Fibroblast of lung (primary cell): ENCODE data around the gene FAM180A. TPM values are rescaled to one million over a fixed set of nuclear protein-coding genes. Genes with fewer than 3 reads are reported as not detected.

Source experiments
- DNase-seq, 2 donors: peaks; one replicate each; pipeline versions ENCODE4 v3.0.0 to v3.0.0-alpha.2; 2010; ENCODE audit warnings: low read depth in 2 of 2
- H2AFZ ChIP-seq: 2 replicates; pipeline ENCODE4 v1.5.1; 2012; ENCODE audit warnings: low read length, control low read depth, inconsistent platforms
- H3K27ac ChIP-seq: 2 replicates; pipeline ENCODE4 v1.5.1; 2011; ENCODE audit warnings: low read length, control low read depth; ENCODE audit not compliant: insufficient read depth
- H3K27me3 ChIP-seq: 2 replicates; pipeline ENCODE4 v1.5.1; 2011; ENCODE audit warnings: mild to moderate bottlenecking, low read length; ENCODE audit not compliant: control insufficient read depth, insufficient read depth
- H3K36me3 ChIP-seq: 2 replicates; pipeline ENCODE4 v1.5.1; 2011; ENCODE audit warnings: low read length; ENCODE audit not compliant: control insufficient read depth, insufficient read depth
- H3K4me1 ChIP-seq: 2 replicates; pipeline ENCODE4 v1.5.1; 2011; ENCODE audit warnings: low read length; ENCODE audit not compliant: control insufficient read depth, insufficient read depth; ENCODE audit errors: extremely low read depth
- H3K4me2 ChIP-seq: 2 replicates; pipeline ENCODE4 v1.5.1; 2011; ENCODE audit warnings: low read length, control low read depth; ENCODE audit not compliant: insufficient read depth; ENCODE audit errors: extremely low read depth
- H3K4me3 ChIP-seq, 4 experiments: fragments of 200-600 bp in 1 of 4; sonication (generic) in 1 of 4; replicated peaks in 1 of 4; 2 replicates each; pipeline ENCODE4 v1.5.1; 2011 to 2016; ENCODE audit warnings: low read length in 4 of 4, low read depth in 3 of 4, mild to moderate bottlenecking in 3 of 4, control low read depth in 2 of 4, inconsistent platforms in 1 of 4, mixed read lengths in 1 of 4; ENCODE audit not compliant: insufficient read depth in 1 of 4; ENCODE audit errors: control extremely low read depth in 1 of 4
- H3K79me2 ChIP-seq: 2 replicates; pipeline ENCODE4 v1.5.1; 2012; ENCODE audit warnings: mild to moderate bottlenecking, low read length, inconsistent platforms; ENCODE audit not compliant: control insufficient read depth, insufficient read depth
- H3K9ac ChIP-seq: 2 replicates; pipeline ENCODE4 v1.5.1; 2011; ENCODE audit warnings: mild to moderate bottlenecking, low read length, control low read depth; ENCODE audit not compliant: insufficient read depth
- H3K9me3 ChIP-seq: 2 replicates; pipeline ENCODE4 v1.5.1; 2012; ENCODE audit warnings: low read depth, low read length; ENCODE audit not compliant: control insufficient read depth, insufficient read depth
- H4K20me1 ChIP-seq: 2 replicates; pipeline ENCODE4 v1.5.1; 2011; ENCODE audit warnings: low read length; ENCODE audit not compliant: control insufficient read depth, insufficient read depth; ENCODE audit errors: extremely low read depth
- CTCF ChIP-seq, 2 donors: IDR thresholded peaks in 1 of 2; conservative IDR thresholded peaks in 1 of 2; 1 replicate in 1 of 2; 2 replicates in 1 of 2; pipeline ENCODE4 v1.5.1; 2011 to 2012; ENCODE audit warnings: low read length in 2 of 2, control low read depth in 1 of 2, inconsistent platforms in 1 of 2, low read depth in 1 of 2, mild to moderate bottlenecking in 1 of 2
- EZH2 ChIP-seq: IDR thresholded peaks from 2 replicates; pipeline ENCODE4 v1.5.1; 2012; ENCODE audit warnings: low read length, control low read depth, mild to moderate bottlenecking; ENCODE audit errors: missing control alignments
- polyA plus RNA-seq, 2 donors: library from polyadenylated mRNA; depleted of rRNA in 1 of 2; stranded (reverse) in 1 of 2; unstranded in 1 of 2; fragments of >200 nt; gene quantifications; 2 replicates each; pipeline ENCODE4 v1.2.1, GENCODE V29; 2011 to 2012; ENCODE audit warnings: missing spikeins in 1 of 2
- total RNA-seq: library from RNA; depleted of rRNA; stranded (reverse); fragments of >200 nt; gene quantifications from 2 replicates; pipeline ENCODE4 v1.2.1, GENCODE V29; 2014

Gene FAM180A
- total and polyA plus RNA-seq, 2 donors (not counting 1 experiment from before 2014, with no cell fraction given), result 15.6 to 38.5 TPM

- peak; percentile 68 to 92 for DNase-seq
- H3K27ac ChIP-seq, result no peak overlapping the region
These were observed 23.5 kb upstream of the FAM180A start for GRCh38 chr7:135771961-135772638.

GRCh38 chr7:135771051-135771450 is 22.4 kb upstream of the FAM180A start:
- no peaks in the 10 kb centered on the region for H4K20me1 ChIP-seq
- H3K4me2 ChIP-seq, result no peak overlapping the region
- no peaks in the 10 kb centered on the region for H3K27me3 ChIP-seq
- no peaks in the 10 kb centered on the region for H3K36me3 ChIP-seq
- DNase-seq, result peak in 1 of 2 donors; percentile 28
- no peaks in the 10 kb centered on the region for H3K9me3 ChIP-seq
- H3K9ac ChIP-seq, result no peak overlapping the region
- no peak overlapping the region for H3K27ac ChIP-seq
- no peak overlapping the region for H2AFZ ChIP-seq
- no peaks in the 10 kb centered on the region for H3K79me2 ChIP-seq
- TF ChIP-seq CTCF (conservative IDR thresholded peaks at IDR 0.05 in 1 of 2, IDR thresholded peaks at IDR 0.05 in 1 of 2; ENCODE audit: low read depth in 1 of 2, low read length in 2 of 2), result no peak
- TF ChIP-seq EZH2, result no peak
- no peak overlapping the region for H3K4me3 ChIP-seq
- H3K4me1 ChIP-seq, result no peaks in the 10 kb centered on the region

More at GRCh38 chr7:135771961-135772638, 23.5 kb upstream of the FAM180A start:
- no peak for TF ChIP-seq CTCF (conservative IDR thresholded peaks at IDR 0.05 in 1 of 2, IDR thresholded peaks at IDR 0.05 in 1 of 2; ENCODE audit: low read depth in 1 of 2, low read length in 2 of 2)
- no peak for TF ChIP-seq EZH2
- H3K27me3 ChIP-seq, result no peaks in the 10 kb centered on the region
- no peak overlapping the region for H3K4me2 ChIP-seq
- H4K20me1 ChIP-seq, result no peaks in the 10 kb centered on the region
- H3K9ac ChIP-seq, result no peak overlapping the region
- no peaks in the 10 kb centered on the region for H3K9me3 ChIP-seq
- no peaks in the 10 kb centered on the region for H3K36me3 ChIP-seq
- H2AFZ ChIP-seq, result peak overlapping the region; percentile 13
- H3K79me2 ChIP-seq, result no peaks in the 10 kb centered on the region
- no peak overlapping the region for H3K4me3 ChIP-seq
- H3K4me1 ChIP-seq, result no peaks in the 10 kb centered on the region

DNA sequence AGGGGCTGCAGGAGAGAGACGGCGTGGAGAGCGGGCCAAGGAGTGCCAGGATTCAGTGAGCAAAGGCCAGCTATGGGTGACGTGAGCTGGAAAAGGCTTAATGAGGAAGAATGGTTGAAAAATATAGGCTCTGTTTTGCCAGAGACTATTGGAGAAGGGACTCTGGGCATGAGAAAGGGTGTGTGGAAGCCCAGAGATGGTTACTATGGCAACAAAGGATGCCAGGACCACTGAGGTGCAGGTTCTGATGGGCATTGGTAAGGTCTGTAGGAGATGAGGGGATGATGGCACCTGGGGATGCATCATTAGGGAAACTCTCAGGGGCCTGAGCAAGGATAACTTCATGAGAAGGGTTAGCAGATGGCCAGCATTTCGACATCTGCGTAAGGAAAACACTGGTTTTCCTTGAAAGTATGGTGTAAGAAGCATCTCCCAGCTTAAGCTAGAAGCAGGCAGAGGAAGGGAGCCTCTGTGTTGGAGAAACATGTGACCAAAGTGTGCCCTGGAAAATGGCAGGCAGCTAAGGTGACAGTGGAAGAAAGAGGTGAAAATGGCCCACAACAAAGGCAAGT is 21.6 kb upstream of the FAM180A start:
- H3K79me2 ChIP-seq, result no peaks in the 10 kb centered on the region
- no peaks in the 10 kb centered on the region for H3K9me3 ChIP-seq
- no peaks in the 10 kb centered on the region for H3K27me3 ChIP-seq
- no peak overlapping the region for H2AFZ ChIP-seq
- no peak overlapping the region for H3K4me2 ChIP-seq
- no peaks in the 10 kb centered on the region for H3K4me1 ChIP-seq
- no peak overlapping the region for H3K4me3 ChIP-seq
- no peaks in the 10 kb centered on the region for H4K20me1 ChIP-seq
- no peaks in the 10 kb centered on the region for H3K36me3 ChIP-seq
- no peak for TF ChIP-seq CTCF (conservative IDR thresholded peaks at IDR 0.05 in 1 of 2, IDR thresholded peaks at IDR 0.05 in 1 of 2; ENCODE audit: low read depth in 1 of 2, low read length in 2 of 2)
- no peak for TF ChIP-seq EZH2
- DNase-seq, result peak in 1 of 2 donors; percentile 59
- H3K27ac ChIP-seq, result no peak overlapping the region
- no peak overlapping the region for H3K9ac ChIP-seq
